ENCODE measurements around the gene NIPSNAP3A.
A peak's percentile ranks its signal among the peaks of the same experiment; 100 is the strongest.

The NIPSNAP3A gene

GRCh38 chr9:104774831-104775573, 27.5 kb downstream of the NIPSNAP3A start:
- no peak for DNase-seq (ENCODE audit: low spot score)

GRCh38 chr9:104775574-104775936, 28.1 kb downstream of the NIPSNAP3A start:
- no peak for DNase-seq (ENCODE audit: low spot score)

GRCh38 chr9:104775976-104776375, 28.5 kb downstream of the NIPSNAP3A start:
- DNase-seq (ENCODE audit: low spot score): no peak

DNA sequence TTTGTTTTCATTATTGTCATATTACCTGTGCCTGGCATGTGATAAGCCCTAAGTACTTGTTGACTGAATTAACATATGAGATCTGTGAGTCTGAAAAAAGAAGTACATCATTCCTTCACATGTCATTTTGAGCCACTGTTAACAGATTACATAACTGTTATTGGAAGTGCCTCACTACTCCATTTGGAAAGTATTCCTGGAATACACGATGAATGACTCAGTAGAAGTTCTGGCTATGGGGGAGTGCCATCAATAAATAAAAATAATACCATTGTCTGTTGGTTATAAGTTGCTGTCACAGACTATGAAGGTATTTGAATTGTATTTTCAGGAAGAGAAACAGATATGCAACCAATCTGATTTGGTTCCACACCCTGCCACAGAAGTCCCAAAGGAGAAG, 29.3 kb downstream of the NIPSNAP3A start:
- no peak for DNase-seq (ENCODE audit: low spot score)

DNA sequence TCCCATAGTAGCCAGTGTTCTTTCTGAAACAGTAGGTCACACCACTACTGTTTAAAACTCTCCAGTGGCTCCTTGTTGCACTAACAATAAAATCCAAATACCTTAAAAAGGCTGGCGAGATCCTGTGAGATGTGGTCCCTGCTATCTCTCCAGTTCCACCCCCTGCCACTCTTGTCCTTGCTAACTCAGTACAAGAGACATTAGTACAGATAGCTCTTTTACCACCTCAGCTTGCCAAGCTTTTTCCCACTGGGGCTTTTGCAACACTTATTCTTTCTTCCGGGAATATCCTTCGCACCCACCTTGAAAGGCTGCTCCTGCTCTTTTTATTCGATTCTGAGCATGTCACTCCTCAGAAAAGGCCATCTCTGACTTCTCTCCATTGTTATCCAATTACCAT, 31.3 kb downstream of the NIPSNAP3A start:
- DNase-seq (ENCODE audit: low spot score): no peak

- DNase-seq (ENCODE audit: low spot score): no peak
Observed at GRCh38 chr9:104779334-104779733, 31.9 kb downstream of the NIPSNAP3A start.

- DNase-seq (ENCODE audit: low spot score): no peak
Observed at GRCh38 chr9:104779946-104780535, 32.6 kb downstream of the NIPSNAP3A start.

DNA sequence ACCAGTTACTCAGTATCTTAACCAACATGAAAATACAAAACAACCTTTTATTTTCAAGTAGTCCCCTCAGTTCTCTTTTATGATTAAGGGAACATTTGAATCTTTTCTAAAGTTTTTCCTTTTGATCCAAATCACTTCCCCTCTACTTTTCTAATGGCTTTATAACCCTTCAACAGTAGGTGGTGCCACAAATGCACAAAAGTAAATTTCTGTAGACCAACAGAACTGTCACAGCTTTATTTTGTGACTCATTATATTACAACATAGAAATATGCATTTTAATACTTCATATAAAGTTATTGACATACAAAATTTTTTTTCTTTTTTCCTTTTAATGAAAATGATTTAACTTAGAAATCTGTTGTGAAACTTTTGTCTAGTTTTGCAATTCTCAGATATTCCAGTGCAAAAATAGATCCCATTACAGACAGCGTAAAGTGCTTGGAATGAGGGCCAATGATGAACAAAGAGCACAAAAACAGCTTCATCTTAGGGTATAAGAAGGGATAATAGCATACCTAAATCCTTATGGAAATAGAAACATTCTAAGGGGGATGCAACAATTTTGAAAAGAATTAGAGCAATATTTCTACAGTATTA, 33.4 kb downstream of the NIPSNAP3A start:
- peak; percentile 4 for DNase-seq (ENCODE audit: low spot score)

DNA sequence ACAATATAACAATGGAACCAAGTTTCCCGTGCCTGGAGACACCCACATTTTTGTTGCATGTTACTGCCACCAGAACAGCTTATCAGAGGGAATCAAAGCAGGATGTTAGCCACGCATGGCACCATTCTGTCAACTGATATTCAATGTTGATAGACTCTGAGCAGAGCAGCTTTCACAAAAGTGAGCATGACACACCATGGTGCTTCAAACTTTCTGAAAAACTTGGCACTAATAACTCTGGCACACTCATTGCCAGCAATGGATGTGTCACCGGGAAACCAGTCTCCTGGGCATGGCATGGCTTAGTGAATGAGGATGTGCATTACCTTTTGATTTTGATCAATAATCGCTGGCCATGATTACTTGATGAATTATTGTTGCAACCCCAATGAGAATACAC, 36.1 kb downstream of the NIPSNAP3A start:
- no peak for DNase-seq (ENCODE audit: low spot score)

DNA sequence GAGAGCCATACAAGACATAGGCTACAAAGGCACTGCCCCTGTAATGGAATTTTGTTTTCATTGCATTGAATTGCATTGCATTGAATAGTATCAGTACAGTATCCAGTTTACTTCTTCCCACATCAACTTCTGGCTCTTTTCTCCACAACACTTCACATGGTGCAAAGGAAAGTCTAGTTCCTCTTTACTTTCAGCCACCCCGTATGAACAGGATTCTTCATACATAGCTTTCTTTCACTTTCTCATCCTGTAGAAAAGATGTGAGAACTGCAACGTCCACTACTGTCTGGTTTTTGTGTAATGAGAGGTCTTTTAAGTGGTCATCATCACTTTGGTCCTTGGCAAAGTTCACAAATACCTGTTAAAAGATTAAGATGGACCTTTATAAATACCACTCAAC, 36.6 kb downstream of the NIPSNAP3A start:
- DNase-seq (ENCODE audit: low spot score): no peak

- DNase-seq (ENCODE audit: low spot score): no peak
Observed at GRCh38 chr9:104786293-104786692, 38.8 kb downstream of the NIPSNAP3A start.

- no peak for DNase-seq (ENCODE audit: low spot score)
Observed at GRCh38 chr9:104787306-104788015, 40.0 kb downstream of the NIPSNAP3A start.

DNA sequence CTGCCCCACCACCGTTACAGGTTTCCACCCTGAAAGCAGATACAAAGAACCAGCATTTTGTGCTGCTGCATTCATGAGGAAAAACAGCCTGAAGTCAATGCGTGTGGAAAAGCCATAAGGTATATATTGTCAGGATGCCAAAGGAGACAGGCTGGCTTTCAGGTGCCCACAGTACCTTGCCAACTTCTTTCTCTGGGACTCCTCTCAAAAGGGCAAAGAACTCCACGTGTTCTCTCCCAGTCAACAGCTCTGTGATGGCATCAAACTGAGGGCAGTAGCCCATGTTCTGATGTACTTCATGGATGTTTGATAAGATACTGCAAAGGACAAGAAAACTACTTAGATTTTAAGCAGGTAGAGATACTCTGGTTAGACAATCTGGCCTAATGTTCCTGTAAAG, 40.8 kb downstream of the NIPSNAP3A start:
- DNase-seq (ENCODE audit: low spot score): no peak

DNA sequence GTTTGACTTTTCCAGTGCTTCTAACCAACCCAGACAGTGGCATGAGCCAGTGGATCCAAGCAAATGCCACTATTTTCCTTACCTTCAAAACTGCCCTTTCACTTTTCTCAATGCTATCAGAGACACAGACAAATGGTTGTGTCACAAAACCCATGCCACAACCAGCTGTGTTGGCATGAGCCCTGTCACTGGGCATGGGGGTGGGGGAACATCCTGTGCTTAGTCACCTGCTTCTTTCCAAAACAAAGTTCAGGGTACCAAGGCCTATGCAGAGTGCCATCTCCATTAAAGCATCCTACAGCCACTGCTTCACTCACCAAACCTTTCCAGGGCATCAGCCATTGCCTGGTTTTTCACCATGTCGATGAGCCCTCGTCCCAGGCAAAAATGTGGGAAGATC, 46.6 kb downstream of the NIPSNAP3A start:
- no peak for DNase-seq (ENCODE audit: low spot score)

- no peak for DNase-seq (ENCODE audit: low spot score)
Observed at GRCh38 chr9:104795082-104795481, 47.6 kb downstream of the NIPSNAP3A start.

DNA sequence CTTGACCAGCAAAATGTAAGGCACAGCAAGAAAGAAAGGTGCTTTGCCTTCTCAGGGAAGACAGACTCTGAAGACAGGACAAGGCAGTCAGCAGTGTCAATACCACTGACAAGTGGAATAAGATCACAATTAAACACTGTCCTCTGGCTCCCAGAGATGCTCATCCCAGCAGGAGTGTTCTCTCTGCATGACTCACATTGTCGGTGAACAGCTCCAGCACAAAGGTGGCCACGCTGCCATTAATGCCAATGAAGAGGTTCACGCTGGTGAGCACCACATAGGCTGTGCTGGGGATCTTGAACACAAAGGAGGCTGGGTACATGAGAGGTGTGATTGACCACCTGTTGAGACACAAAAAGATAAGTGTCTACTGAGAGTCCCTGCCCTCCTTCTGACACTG, 48.4 kb downstream of the NIPSNAP3A start:
- no peak for DNase-seq (ENCODE audit: low spot score)

- no peak for DNase-seq (ENCODE audit: low spot score)
Observed at GRCh38 chr9:104798209-104798995, 50.9 kb downstream of the NIPSNAP3A start.

DNA sequence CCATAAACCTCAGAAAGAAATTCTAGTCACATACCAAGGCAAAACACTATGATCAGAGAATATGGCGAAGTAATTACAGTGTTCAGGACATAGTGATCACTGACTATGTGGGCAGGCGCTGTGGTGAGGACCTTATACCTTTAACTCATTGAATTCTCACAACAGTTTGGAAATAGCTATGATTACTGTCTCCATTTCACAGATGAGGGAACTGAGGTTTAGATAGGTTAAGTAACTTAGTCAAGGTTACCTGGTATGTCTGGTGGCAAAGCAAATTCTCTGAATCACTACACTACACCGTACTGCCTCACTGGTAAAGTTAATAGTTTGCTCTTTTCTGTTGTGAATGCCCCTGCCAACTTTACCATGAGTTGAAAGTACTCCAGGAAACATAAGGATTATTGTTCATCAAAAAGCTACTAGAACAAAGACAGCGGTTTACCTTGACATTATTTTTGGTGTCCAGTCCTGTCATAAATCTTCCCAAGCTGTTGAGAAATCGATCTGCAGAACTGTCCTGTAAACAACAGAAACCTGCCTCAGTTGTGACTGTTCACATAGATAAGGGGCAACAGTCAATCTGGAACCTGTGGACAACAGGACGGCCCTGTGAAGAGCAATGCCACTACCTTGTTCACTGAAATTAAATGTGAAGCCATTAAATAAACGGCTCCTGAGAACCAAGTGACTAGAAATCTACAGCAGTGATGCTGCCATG, 52.7 kb downstream of the NIPSNAP3A start:
- DNase-seq (ENCODE audit: low spot score): no peak

DNA sequence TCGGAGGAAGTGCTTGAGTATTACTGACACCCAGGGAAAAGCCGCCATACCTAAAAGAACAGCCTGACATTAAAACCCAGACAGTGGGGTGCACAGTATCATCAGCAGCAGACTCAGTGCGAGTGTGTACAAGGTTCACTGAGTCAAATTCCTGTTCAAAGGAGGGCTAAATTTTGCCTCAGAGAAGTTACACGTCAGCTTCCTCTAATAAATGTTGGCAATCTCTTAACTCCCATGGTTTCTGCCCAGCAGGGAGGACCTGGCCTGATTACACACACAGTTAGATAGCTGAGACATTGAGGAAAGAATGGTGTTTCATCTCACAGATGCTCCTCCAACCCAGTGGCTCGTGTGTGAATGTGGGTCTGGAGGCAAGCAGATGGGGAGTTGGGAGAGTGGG, 54.6 kb downstream of the NIPSNAP3A start:
- DNase-seq (ENCODE audit: low spot score): no peak

- DNase-seq (ENCODE audit: low spot score): no peak
Observed at GRCh38 chr9:104802906-104803305, 55.4 kb downstream of the NIPSNAP3A start.

- DNase-seq (ENCODE audit: low spot score): no peak
Observed at GRCh38 chr9:104805441-104805840, 58.0 kb downstream of the NIPSNAP3A start.
